NCI-H2196 treated with DMSO at 0.1 percent for 48 hours (cell line): ENCODE measurements around the gene RALY.
A peak's percentile ranks its signal among the peaks of the same experiment; 100 is the strongest.

Experiments
- DNase-seq: peaks from one replicate; lab custom pipeline; 2025; ENCODE audit not compliant: unreplicated experiment; lab: John Stamatoyannopoulos, UW

The RALY gene

DNA sequence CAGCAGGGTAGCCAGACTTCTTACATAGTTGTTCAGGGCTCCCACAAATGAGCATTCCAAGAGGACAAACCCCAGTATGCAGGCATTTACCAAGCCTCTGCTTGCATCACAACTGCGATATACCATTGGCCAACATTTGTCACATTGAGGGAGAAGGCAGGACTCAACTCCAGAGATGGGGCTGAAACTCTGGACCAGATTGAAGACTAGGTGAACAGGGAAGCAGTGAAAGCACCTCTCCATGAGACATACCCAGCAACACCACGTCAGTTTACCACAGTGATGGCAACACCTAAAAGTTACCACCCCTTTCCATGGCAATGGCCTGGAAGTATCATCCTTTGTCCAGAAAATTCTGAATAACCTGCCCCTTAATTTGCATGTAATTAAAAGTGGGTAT is 7.9 kb upstream of the RALY start:
- no peak for DNase-seq

- no peak for DNase-seq
Observed at GRCh38 chr20:33986560-33987216, 7.0 kb upstream of the RALY start.

GRCh38 chr20:33990075-33990474 is 3.6 kb upstream of the RALY start:
- DNase-seq = no peak

DNA sequence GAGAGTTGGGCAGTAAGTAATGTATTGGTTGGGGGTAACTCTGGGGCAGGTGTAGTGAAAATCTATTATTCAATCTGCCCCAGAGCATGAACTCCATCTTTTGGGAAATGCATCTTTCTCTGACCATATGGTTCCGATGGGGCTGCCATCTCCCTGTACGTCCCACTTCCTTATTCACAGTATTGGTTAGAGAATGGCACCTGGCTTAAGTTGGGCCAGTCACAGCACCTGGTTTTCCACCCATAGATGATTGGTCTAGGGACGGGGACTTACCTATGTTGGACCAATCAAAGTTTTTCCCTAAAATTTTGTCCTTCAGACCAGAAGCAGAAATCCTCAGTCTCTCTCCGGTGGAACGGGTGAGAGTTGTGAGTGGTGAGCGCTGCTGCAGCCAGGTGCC is 2.2 kb upstream of the RALY start:
- no peak for DNase-seq

GRCh38 chr20:33992145-33992922 is 1.4 kb upstream of the RALY start:
- no peak for DNase-seq

DNA sequence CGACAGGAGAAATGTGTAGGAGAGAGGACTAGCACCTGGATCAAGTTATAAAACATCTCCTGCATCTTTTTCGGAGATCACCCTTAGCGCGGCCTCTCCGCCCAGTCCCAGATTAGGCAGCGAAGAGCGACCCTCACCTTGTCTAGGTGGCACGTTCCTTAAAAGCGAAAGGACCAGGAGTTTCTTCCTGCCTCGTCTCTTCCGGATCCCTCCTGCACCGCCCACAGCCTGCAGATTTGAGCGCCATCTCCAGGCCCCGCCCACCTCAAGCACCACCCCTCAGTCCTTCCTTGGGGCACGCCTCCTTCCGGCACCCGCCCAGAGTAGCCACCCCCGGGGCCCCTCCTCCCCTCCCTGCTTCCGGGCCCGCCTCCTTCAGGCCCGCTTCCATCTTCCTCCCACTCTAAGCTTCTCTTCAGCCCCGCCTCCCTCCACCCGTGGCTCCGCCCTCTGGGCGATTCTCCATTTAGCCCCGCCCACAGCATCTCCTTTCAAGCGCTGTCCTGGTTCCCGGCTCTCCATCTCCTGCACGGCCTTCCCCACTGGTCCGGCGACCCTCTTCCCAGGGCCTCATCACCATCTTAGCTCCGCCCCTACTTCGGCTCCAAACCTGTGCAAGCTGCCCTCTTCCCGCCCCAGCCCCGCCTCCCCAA is 662 bp upstream of the RALY start:
- DNase-seq = peak; percentile 100

DNA sequence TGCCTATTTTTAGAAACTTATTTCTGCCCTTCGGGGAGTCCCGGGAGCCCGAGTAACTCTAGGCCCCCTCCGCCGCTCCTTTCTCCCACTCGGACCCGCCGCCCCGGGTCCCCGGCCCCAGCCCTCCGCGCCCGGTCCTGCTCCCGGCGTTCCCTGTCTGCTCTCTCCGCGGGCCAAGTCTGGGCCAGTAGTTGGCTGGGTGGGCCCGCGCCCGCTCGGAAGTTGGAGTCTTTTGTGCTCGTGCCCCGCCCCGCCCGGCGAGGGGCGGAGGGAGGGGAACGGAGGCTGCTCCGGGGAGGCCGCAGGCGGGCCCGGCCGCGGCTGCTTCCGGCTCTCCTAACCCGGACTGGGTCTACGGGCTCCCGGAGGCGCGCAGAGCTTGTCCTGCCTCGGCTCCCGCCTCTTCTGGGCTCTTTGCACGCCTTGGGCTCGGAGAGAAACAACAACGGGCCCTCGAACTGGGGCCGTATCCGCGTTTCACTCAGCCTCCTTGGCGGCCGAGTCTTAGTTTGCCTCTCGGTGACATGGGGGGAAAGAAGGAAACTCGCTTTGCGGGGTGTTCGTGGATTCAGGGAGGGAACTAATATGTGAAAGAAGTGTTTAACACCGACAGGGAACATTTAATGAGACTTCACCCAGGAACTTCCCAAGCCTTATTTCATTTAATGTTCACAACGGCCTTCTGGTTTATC is 657 bp downstream of the RALY start:
- DNase-seq = peak; percentile 25

DNA sequence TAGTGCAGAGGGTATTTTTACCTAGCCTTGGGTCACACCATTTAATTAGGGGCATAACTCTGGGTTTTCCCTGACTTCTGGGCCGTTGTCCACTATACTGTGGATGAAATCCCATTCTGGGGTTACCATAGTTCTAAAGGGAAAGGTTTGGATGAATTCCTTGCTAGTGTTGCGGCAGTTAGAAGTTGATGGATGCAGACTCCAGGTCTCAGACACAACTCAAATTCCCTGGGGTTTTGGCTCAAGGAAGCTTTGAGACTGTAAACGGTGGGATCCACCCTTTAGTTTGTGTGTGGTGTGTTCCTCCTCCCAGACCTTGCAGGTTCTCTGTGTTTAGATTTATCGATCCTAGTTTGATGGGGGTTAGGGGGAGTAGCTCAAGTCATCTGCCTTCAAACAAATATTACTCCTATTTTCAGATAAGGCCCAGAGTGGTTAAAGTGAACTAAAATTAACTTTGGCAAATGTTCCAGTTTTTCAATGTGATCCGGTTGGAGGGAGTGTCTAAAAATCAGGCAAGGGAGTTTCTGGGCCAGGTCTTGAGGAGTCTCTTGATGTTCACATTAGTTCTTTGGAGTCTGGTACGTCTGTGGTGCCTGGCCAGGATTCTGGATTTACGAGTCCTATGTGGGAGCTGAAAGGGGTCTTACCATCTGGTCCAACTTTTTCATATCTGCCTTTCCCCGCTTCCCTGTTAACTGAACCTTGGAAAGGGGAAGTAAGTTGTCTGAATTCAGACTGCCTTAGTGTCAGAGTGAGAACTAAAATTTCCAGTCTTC is 1.5 kb downstream of the RALY start:
- DNase-seq = no peak

DNA sequence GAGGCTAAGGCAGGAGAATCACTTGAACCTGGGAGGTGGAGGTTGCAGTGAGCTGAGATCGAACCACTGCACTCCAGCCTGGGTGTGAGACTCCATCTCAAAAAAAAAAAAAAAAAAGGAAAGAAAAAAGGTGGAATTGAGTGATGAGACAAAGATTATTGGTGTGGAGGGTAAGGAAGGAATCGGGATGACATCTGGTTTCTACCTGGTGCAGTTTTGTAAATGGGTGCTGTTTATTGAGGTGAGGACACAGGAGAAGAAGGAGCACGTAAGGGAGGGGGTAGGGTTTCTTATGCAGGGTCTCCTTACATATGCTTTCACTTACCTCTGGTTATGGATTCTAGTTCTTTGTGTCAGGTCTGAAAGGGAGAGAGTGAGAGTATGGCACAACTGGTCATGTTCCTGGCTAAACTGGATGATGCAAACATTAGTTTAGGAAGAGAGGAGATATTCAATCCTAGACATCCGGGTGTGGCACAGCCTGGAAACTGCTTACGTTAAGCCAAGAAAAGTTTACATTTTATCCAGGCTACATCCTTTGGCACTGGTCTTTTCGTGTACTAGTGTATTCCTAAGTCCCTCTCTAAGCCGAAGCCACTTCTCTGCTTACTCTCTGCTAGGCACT is 5.4 kb downstream of the RALY start:
- DNase-seq = no peak

DNA sequence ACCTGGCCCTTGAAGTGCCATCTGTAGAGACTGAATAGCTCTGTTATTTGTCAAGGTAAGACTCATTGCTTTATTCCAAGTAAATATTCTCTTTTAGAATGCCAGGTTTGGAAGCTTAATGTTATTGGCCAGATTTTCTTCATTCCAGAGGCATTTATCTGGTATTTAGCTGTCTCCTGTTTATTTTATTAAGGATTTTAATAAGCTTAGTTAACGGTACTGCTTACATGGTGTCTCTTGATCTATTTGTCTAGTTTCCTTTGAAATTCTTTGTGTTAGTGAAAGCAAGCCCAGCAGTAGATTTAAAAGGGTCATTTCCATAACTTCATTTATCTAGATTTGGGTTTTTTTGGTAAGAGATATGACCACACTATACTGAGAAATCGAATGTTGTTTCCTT is 7.7 kb downstream of the RALY start:
- no peak for DNase-seq

DNA sequence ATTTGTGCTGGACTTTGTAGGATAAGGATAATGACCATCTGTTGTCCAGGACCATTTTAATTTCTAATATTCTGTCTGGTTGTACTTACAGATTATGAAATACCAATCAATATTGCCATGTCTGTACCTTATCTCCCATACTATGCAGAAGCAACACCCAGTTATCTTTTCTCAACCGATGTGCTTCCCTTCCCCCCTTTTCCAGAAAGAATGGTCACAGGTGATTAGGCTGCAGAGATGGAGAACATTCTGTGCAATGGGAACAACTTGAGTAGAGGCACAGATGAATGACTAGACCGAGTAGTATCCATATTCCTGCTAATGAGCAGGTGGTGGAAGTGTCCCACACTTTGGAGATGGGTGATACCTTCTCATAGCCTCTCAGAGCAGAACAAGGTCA is 10.5 kb downstream of the RALY start:
- DNase-seq = no peak

- no peak for DNase-seq
Observed at GRCh38 chr20:34004790-34005457, 11.2 kb downstream of the RALY start.

GRCh38 chr20:34006619-34007018 is 12.9 kb downstream of the RALY start:
- no peak for DNase-seq

DNA sequence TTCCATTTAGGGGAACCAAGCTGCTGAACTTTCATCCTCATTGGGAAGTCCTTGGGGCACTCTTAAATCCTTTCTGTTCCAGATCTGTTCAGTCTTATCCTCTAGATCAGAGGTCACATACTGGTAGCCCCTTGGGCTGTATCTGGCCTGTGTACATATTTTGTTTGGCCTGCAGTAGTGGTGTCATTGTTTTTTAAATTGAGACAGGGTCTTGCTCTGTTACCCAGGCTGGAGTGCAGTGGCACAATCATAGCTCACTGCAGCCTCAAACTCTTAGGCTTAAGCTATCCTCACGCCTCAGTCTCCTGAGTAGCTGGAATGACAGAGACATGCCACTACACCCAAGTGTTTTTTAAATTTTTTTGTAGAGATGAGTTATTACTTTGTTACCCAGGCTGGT is 14.8 kb downstream of the RALY start:
- DNase-seq = no peak

- no peak for DNase-seq
Observed at GRCh38 chr20:34010405-34010931, 16.8 kb downstream of the RALY start.

DNA sequence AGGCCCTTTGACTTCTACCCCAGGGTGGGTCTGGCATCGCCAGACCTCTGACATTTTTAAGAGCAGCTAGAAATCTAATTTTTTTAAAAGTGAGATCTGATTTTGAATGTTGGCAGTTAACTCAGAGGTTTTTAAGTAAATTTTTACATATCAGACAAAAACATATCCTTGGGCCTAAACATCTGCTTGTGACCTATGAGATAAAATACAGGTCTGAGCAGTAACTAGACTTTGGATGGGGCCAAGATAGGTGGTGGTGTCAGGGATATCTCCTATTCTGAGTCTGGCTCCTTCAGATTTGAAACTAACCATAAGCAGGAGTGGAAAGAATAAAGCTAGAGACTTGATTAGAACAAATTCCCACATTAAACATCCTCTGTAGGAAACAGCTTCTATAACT is 17.6 kb downstream of the RALY start:
- no peak for DNase-seq

DNA sequence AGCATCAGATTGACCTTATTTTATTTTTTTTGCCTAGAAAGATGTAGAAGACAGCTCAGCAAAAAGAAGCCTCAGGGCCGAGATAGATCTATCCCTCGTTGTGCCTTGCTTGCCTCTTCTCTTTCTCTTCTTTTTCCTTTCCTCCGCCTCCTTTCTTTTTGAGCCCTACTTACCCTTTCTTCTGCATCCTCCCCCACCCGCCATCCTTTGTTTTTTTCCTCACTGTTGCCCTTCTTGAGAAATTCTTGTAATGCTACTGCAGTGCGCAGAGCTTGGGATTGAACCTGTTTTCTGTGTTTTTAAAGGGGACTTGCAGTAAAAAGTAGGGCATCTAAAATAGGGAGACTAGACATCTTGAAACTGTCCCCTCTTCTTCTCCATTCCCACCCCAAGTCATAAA is 18.6 kb downstream of the RALY start:
- DNase-seq = no peak

DNA sequence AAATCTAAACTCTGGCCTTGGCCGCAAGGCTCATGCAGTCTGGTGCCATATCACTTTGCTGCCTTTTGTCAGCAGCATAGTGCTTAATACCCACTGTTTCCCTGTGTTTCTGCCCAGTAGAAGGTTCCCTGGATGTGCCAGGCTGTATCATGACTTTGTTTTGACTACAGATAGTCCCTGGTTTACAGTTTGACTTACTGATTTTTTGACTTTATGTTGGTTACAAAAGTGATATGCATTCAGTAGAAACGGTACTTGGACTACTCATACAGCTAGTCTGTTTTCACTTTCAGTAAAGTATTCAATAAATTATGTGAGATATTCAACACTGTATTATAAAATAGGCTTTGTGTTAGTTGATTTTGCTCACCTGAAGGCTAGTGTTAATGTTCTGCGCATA is 19.0 kb downstream of the RALY start:
- no peak for DNase-seq

GRCh38 chr20:34013554-34013953 is 19.8 kb downstream of the RALY start:
- DNase-seq = no peak

DNA sequence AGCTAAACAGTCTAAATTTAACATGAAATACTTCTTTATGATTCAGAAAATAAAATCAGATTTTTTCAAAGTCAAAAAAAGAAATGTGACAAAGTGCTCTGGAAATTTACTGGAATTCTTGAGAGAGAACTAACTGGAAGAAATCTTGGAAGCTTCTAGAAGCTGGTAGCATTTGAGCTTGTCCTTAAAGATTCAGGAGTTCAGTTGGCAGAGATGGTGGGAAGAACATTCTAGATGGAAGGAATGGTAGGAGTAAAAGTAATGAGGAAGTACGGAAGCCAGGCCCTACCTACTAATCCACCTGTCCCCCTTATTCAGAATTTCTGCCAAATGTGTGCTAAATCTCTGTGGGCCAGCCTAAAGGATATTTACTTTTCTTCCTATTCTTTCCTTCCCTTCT is 21.2 kb downstream of the RALY start:
- DNase-seq = no peak
